ENCODE data around the gene INPP5A. TPM values are rescaled to one million over a fixed set of nuclear protein-coding genes. Genes with fewer than 3 reads are reported as not detected.

Gene INPP5A
- total and polyA plus RNA-seq, 2 donors (not counting 1 experiment from before 2014, with no cell fraction given) = 9.3 to 87.8 TPM

DNA sequence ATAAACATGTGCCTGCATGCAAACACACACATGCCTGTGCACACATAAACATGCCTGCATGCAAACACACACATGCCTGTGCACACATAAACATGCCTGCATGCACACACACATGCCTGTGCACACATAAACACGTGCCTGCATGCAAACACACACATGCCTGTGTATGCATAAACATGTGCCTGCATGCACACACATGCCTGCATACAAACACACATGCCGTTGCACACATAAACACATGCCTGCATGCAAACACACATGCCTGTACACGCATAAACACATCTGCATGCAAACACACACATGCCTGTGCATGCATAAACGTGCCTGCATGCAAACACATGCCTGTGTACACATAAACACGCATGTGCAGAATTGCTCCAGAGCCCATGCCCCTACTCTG, 226.0 kb downstream of the INPP5A start:
- Histone ChIP-seq H3K4me2 (replicated peaks; ENCODE audit: low read depth, low read length, poor library complexity, severe bottlenecking) (no peak overlapping the region), H3K9me3 (ENCODE audit: control extremely low read depth in 1 of 3, control insufficient read depth in 2 of 3, insufficient read depth in 1 of 3, low read length in 2 of 3) (peaks cover 0 to 29% (median 0%) of the 10 kb centered on the region in 3 donors), H3K79me2 (ENCODE audit: control insufficient read depth, insufficient read depth, low read length) (no peaks in the 10 kb centered on the region), H2AFZ (ENCODE audit: insufficient read depth, low read depth, low read length, poor library complexity, severe bottlenecking) (no peak overlapping the region), H4K20me1 (ENCODE audit: control insufficient read depth, insufficient read depth, low read length, poor library complexity, severe bottlenecking) (no peaks in the 10 kb centered on the region), H3K9ac (ENCODE audit: low read length) (no peak overlapping the region), H3K27ac (ENCODE audit: low read length in 2 of 2) (no peak overlapping the region), H3K36me3 (replicated peaks in 1 of 2; ENCODE audit: control extremely low read depth in 1 of 2, control insufficient read depth in 1 of 2, extremely low read depth in 1 of 2, insufficient read depth in 2 of 2, low read length in 1 of 2) (peaks cover 0 to 33% of the 10 kb centered on the region in 2 experiments), H3K4me1 (ENCODE audit: control insufficient read depth in 2 of 2, insufficient read depth in 2 of 2, low read length in 2 of 2) (no peaks in the 10 kb centered on the region), H3K4me3 (ENCODE audit: control extremely low read depth in 1 of 5, extremely low read depth in 1 of 5, insufficient read depth in 1 of 5, low read depth in 2 of 5, low read length in 4 of 5) (no peak overlapping the region), H3K27me3 (replicated peaks in 1 of 4; ENCODE audit: control extremely low read depth in 1 of 4, control insufficient read depth in 3 of 4, insufficient read depth in 4 of 4, low read length in 3 of 4) (no peaks in the 10 kb centered on the region)
- Mint-ChIP-seq H3K4me1 (no peaks in the 10 kb centered on the region), H3K27me3 (no peaks in the 10 kb centered on the region), H3K9me3 (ENCODE audit: insufficient read depth) (no peaks in the 10 kb centered on the region), H3K4me3 (no peak overlapping the region), H3K27ac (no peak overlapping the region)
- no peak for ATAC-seq (ENCODE audit: low read depth)
- intact Hi-C loops (cut with micrococcal nuclease) = no loop called here
- ChIA-PET POLR2A (no interaction called here), CTCF (no interaction called here)
- TF ChIP-seq CTCF (IDR thresholded peaks at IDR 0.05) (no peak), EZH2 (IDR thresholded peaks at IDR 0.05; ENCODE audit: borderline replicate concordance, insufficient read depth, low read depth, low read length, poor library complexity, severe bottlenecking) (no peak)
- 97% methylated on average over 5 of the region's 5 CpGs for WGBS (ENCODE audit: insufficient coverage)
- no peak for DNase-seq

DNA sequence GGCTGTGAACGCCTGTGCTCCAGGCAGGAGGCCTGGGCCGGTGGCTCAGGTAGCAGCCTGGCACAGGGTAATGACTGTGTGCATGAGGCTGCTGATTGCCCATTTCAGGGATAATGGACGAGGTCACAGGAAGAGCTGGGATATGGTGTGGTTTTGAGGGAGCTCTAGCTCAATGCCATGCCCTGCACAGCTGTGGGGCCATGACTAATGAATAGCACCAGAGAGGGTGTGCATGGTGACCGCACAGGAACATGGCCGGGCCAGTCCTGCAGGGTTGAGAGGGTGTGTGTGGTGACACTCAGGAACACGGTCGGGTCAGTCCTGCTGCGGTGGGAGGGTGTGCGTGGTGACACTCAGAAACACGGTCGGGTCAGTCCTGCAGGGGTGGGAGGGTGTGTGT, 226.5 kb downstream of the INPP5A start:
- 96% methylated on average over 7 of the region's 11 CpGs for WGBS (ENCODE audit: insufficient coverage)
- no peak overlapping the region for H2AFZ ChIP-seq (ENCODE audit: insufficient read depth, low read depth, low read length, poor library complexity, severe bottlenecking)
- H4K20me1 ChIP-seq (ENCODE audit: control insufficient read depth, insufficient read depth, low read length, poor library complexity, severe bottlenecking) = no peaks in the 10 kb centered on the region
- peaks cover 0 to 33% of the 10 kb centered on the region in 2 experiments for H3K36me3 ChIP-seq (replicated peaks in 1 of 2; ENCODE audit: control extremely low read depth in 1 of 2, control insufficient read depth in 1 of 2, extremely low read depth in 1 of 2, insufficient read depth in 2 of 2, low read length in 1 of 2)
- H3K27ac ChIP-seq (ENCODE audit: low read length in 2 of 2) = no peak overlapping the region
- Mint-ChIP-seq H3K27me3 (no peaks in the 10 kb centered on the region), H3K27ac (peak overlapping the region; percentile 46), H3K9me3 (ENCODE audit: insufficient read depth) (no peaks in the 10 kb centered on the region), H3K4me3 (no peak overlapping the region), H3K4me1 (no peaks in the 10 kb centered on the region)
- ATAC-seq (ENCODE audit: low read depth) (no peak), DNase-seq (no peak)
- ChIA-PET CTCF (no interaction called here), POLR2A (no interaction called here)
- TF ChIP-seq EZH2 (IDR thresholded peaks at IDR 0.05; ENCODE audit: borderline replicate concordance, insufficient read depth, low read depth, low read length, poor library complexity, severe bottlenecking) (no peak), CTCF (IDR thresholded peaks at IDR 0.05) (no peak)
- H3K4me2 ChIP-seq (replicated peaks; ENCODE audit: low read depth, low read length, poor library complexity, severe bottlenecking) = no peak overlapping the region
- H3K9ac ChIP-seq (ENCODE audit: low read length) = no peak overlapping the region
- peaks cover 0 to 28% (median 0%) of the 10 kb centered on the region in 3 donors for H3K9me3 ChIP-seq (ENCODE audit: control extremely low read depth in 1 of 3, control insufficient read depth in 2 of 3, insufficient read depth in 1 of 3, low read length in 2 of 3)
- no peaks in the 10 kb centered on the region for H3K27me3 ChIP-seq (replicated peaks in 1 of 4; ENCODE audit: control extremely low read depth in 1 of 4, control insufficient read depth in 3 of 4, insufficient read depth in 4 of 4, low read length in 3 of 4)
- intact Hi-C loops (cut with micrococcal nuclease) = no loop called here
- no peaks in the 10 kb centered on the region for H3K4me1 ChIP-seq (ENCODE audit: control insufficient read depth in 2 of 2, insufficient read depth in 2 of 2, low read length in 2 of 2)
- no peak overlapping the region for H3K4me3 ChIP-seq (ENCODE audit: control extremely low read depth in 1 of 5, extremely low read depth in 1 of 5, insufficient read depth in 1 of 5, low read depth in 2 of 5, low read length in 4 of 5)
- no peaks in the 10 kb centered on the region for H3K79me2 ChIP-seq (ENCODE audit: control insufficient read depth, insufficient read depth, low read length)
